HL-60 (cell line): ENCODE measurements around the gene TBCA.

ENCODE experiments used
- POLR2AphosphoS5 ChIP-seq: IDR thresholded peaks from 2 replicates; pipeline ENCODE4 v1.6.1; 2012; ENCODE audit warnings: low read depth
- SPI1 ChIP-seq: IDR thresholded peaks from 2 replicates; pipeline ENCODE4 v1.6.1; 2012; ENCODE audit warnings: low read depth, mild to moderate bottlenecking, borderline replicate concordance
- TF ChIP-seq, protein P1 (sequence below): IDR thresholded peaks from one replicate; pipeline ENCODE4 v1.5.1; 2011; ENCODE audit warnings: low read length, control low read depth, inconsistent platforms; ENCODE audit not compliant: insufficient read depth

- TF ChIP-seq, protein P1, sequence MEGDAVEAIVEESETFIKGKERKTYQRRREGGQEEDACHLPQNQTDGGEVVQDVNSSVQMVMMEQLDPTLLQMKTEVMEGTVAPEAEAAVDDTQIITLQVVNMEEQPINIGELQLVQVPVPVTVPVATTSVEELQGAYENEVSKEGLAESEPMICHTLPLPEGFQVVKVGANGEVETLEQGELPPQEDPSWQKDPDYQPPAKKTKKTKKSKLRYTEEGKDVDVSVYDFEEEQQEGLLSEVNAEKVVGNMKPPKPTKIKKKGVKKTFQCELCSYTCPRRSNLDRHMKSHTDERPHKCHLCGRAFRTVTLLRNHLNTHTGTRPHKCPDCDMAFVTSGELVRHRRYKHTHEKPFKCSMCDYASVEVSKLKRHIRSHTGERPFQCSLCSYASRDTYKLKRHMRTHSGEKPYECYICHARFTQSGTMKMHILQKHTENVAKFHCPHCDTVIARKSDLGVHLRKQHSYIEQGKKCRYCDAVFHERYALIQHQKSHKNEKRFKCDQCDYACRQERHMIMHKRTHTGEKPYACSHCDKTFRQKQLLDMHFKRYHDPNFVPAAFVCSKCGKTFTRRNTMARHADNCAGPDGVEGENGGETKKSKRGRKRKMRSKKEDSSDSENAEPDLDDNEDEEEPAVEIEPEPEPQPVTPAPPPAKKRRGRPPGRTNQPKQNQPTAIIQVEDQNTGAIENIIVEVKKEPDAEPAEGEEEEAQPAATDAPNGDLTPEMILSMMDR = no peak
- TF ChIP-seq SPI1 (no peak), POLR2AphosphoS5 (no peak)
Measured at GRCh38 chr5:77709340-77709739, 66.8 kb downstream of the TBCA start.
